Choroid plexus epithelial cell (primary cell): ENCODE data around the gene SLCO3A1.
A peak's percentile ranks its signal among the peaks of the same experiment; 100 is the strongest.

Source experiments
- DNase-seq: peaks from one replicate; pipeline ENCODE4 v3.0.0-alpha.2; 2010; ENCODE audit warnings: low read depth
- H3K4me3 ChIP-seq: 2 replicates; pipeline ENCODE4 v1.5.1; 2011; ENCODE audit warnings: low read depth, mild to moderate bottlenecking, control low read depth, low read length, moderate library complexity
- TF ChIP-seq, protein P1 (sequence below): conservative IDR thresholded peaks from 2 replicates; pipeline ENCODE4 v1.5.1; 2011; ENCODE audit warnings: low read depth, mild to moderate bottlenecking, control low read depth, inconsistent platforms, low read length, moderate library complexity

SLCO3A1 gene

DNA sequence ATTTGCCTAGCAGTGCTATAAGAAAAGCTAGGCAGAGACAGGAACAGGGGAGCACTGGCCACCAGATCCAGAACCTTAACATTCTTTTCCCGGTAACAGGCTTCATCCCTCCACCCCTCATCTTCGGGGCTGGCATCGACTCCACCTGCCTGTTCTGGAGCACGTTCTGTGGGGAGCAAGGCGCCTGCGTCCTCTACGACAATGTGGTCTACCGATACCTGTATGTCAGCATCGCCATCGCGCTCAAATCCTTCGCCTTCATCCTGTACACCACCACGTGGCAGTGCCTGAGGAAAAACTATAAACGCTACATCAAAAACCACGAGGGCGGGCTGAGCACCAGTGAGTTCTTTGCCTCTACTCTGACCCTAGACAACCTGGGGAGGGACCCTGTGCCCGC, 309.1 kb downstream of the SLCO3A1 start:
- no peak for DNase-seq
- no peak overlapping the region for H3K4me3 ChIP-seq
- TF ChIP-seq, protein P1, sequence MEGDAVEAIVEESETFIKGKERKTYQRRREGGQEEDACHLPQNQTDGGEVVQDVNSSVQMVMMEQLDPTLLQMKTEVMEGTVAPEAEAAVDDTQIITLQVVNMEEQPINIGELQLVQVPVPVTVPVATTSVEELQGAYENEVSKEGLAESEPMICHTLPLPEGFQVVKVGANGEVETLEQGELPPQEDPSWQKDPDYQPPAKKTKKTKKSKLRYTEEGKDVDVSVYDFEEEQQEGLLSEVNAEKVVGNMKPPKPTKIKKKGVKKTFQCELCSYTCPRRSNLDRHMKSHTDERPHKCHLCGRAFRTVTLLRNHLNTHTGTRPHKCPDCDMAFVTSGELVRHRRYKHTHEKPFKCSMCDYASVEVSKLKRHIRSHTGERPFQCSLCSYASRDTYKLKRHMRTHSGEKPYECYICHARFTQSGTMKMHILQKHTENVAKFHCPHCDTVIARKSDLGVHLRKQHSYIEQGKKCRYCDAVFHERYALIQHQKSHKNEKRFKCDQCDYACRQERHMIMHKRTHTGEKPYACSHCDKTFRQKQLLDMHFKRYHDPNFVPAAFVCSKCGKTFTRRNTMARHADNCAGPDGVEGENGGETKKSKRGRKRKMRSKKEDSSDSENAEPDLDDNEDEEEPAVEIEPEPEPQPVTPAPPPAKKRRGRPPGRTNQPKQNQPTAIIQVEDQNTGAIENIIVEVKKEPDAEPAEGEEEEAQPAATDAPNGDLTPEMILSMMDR: no peak

GRCh38 chr15:92163641-92164040, 310.1 kb downstream of the SLCO3A1 start:
- TF ChIP-seq, protein P1: no peak
- DNase-seq: no peak
- no peak overlapping the region for H3K4me3 ChIP-seq

DNA sequence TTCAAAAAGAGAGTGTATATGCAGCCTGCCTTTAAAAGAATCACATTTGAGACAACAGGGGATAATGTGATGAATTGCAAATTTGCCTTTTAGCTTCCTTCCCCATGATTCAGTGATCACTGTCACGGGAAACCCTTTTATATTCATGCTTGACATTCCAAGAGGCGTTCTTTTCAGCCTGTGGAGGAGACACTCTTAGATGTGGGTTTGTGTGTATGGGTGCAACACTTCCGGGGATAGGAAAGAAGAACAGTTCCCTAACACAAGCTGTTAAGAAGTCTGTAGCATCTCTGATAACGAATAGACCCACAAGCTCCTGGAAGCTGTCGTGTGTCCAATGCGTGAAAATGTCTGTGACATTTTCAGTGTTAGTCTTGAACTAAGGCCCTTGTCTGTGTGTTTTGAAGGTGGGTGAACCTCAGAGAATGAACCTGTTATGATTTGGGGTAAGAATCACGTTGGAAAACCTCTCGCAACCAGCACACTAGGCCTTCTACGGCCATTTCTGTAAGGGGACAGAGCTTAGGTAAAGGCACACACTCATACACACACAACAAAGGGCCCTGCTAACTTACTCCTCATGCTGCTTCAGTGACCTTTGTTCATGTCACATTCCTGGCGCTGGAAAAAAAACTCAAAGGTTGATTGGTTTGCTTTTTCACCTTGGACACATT, 311.0 kb downstream of the SLCO3A1 start:
- H3K4me3 ChIP-seq: no peak overlapping the region
- peak; percentile 4 for DNase-seq
- TF ChIP-seq, protein P1: no peak

DNA sequence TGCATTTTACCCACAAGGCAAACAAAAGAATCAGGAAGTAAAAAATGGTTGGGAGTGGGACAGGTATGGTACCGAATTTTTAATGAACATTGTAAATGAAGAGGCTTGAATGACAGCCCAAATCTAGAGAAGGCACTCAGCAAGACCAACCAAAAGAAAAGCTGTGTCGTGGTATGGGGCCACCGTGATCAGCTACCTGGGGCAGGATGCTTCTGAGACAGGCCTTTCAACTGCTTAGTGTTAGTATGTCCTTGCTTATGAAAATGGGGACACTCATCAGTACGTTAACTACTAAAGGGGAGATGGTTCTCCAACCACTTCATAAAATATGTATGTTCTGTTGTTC, 311.5 kb downstream of the SLCO3A1 start:
- no peak overlapping the region for H3K4me3 ChIP-seq
- TF ChIP-seq, protein P1: no peak
- DNase-seq: no peak

- DNase-seq: no peak
- no peak overlapping the region for H3K4me3 ChIP-seq
- TF ChIP-seq, protein P1: no peak
Observed at GRCh38 chr15:92166029-92166428, 312.5 kb downstream of the SLCO3A1 start.

GRCh38 chr15:92166751-92167405, 313.4 kb downstream of the SLCO3A1 start:
- no peak overlapping the region for H3K4me3 ChIP-seq
- no peak for DNase-seq
- TF ChIP-seq, protein P1: no peak

- TF ChIP-seq, protein P1: no peak
- no peak for DNase-seq
- H3K4me3 ChIP-seq: no peak overlapping the region
Observed at GRCh38 chr15:92167451-92167850, 313.9 kb downstream of the SLCO3A1 start.
